C4-2B (cell line): Measurements from ENCODE around the gene GALNS.

Source experiments
- ZFX ChIP-seq: fragments of 450-650 bp; IDR thresholded peaks from 2 replicates; pipeline ENCODE4 v1.6.1; 2017
- TF ChIP-seq, protein P1 (sequence below): fragments of 450-650 bp; conservative IDR thresholded peaks from 2 replicates; pipeline ENCODE4 v1.5.1; 2017; ENCODE audit warnings: mild to moderate bottlenecking

DNA sequence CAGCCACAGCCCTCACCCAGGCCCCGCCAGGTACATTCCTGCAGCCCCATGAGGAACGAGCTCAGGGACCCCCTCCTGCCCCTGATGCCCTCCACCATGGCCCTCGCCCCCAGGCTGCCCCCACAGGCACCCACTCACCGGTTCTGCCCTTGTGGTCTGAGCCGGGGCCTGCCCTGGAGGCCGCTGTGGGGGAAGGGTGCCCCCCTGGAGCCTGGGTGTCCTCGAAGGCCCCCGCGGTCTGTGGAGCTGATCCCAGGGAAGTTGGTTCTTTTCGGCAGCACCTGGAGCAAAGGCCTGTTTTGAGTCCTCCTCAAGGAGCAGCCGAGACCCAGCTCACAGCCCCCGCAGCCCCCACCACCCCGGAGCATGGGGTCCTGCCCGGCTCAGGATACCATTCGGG lies 7.4 kb upstream of the GALNS start:
- TF ChIP-seq, protein P1, sequence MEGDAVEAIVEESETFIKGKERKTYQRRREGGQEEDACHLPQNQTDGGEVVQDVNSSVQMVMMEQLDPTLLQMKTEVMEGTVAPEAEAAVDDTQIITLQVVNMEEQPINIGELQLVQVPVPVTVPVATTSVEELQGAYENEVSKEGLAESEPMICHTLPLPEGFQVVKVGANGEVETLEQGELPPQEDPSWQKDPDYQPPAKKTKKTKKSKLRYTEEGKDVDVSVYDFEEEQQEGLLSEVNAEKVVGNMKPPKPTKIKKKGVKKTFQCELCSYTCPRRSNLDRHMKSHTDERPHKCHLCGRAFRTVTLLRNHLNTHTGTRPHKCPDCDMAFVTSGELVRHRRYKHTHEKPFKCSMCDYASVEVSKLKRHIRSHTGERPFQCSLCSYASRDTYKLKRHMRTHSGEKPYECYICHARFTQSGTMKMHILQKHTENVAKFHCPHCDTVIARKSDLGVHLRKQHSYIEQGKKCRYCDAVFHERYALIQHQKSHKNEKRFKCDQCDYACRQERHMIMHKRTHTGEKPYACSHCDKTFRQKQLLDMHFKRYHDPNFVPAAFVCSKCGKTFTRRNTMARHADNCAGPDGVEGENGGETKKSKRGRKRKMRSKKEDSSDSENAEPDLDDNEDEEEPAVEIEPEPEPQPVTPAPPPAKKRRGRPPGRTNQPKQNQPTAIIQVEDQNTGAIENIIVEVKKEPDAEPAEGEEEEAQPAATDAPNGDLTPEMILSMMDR = no peak
- no peak for TF ChIP-seq ZFX
